Measurements from ENCODE around the gene SLC25A25. TPM values are rescaled to one million over a fixed set of nuclear protein-coding genes. Genes with fewer than 3 reads are reported as not detected.
A peak's percentile ranks its signal among the peaks of the same experiment; 100 is the strongest.
"Not testable (repeated sequence)": the region's sequence is repeated elsewhere in the genome, so short reads cannot be mapped to it uniquely, and the experiment has no call there.

SLC25A25 gene
- total RNA-seq, 1 donor, result 30.6 TPM

GRCh38 chr9:128127990-128128835 lies 60.2 kb downstream of the SLC25A25 start:
- no peaks in the 10 kb centered on the region for H3K9me3 ChIP-seq (ENCODE audit: low read depth, low read length)
- H3K4me1 ChIP-seq (ENCODE audit: insufficient read depth, low read length), result peaks cover 35% of the 10 kb centered on the region
- no peaks in the 10 kb centered on the region for H3K27me3 ChIP-seq (ENCODE audit: insufficient read depth, low read length)
- H3K4me3 ChIP-seq (ENCODE audit: low read length), result peak overlapping the region; percentile 87

- no peaks in the 10 kb centered on the region for H3K27me3 ChIP-seq (ENCODE audit: insufficient read depth, low read length)
- peak overlapping the region; percentile 87 for H3K4me3 ChIP-seq (ENCODE audit: low read length)
- H3K4me1 ChIP-seq (ENCODE audit: insufficient read depth, low read length), result peaks cover 35% of the 10 kb centered on the region
- no peaks in the 10 kb centered on the region for H3K9me3 ChIP-seq (ENCODE audit: low read depth, low read length)
Observed at GRCh38 chr9:128128836-128129590, 61.0 kb downstream of the SLC25A25 start.

GRCh38 chr9:128129976-128130590 lies 62.1 kb downstream of the SLC25A25 start:
- H3K27me3 ChIP-seq (ENCODE audit: insufficient read depth, low read length); H3K9me3 ChIP-seq (ENCODE audit: low read depth, low read length); H3K4me3 ChIP-seq (ENCODE audit: low read length): not testable (repeated sequence)
- peaks cover 32% of the 10 kb centered on the region for H3K4me1 ChIP-seq (ENCODE audit: insufficient read depth, low read length)

DNA sequence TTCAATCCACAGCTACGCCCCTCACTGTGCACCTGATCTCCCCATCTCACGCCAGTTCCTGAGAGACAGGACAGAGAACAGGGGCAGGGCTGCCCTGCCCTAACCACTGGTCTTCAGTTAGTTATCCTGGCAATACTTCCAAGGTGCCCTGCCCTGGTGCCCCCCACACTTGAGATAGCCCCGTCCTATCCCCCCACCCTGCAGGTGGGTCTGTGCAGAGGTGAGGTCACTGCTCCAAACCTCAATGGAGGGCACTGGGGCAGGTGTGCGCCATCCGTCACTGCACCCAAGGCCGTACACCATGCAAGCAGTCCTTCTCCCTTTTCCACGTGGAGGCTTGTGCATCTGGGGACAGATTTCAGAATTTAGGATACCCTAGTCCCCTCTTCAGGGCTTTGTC lies 62.6 kb downstream of the SLC25A25 start:
- H3K9me3 ChIP-seq (ENCODE audit: low read depth, low read length); H3K27me3 ChIP-seq (ENCODE audit: insufficient read depth, low read length); H3K4me3 ChIP-seq (ENCODE audit: low read length): not testable (repeated sequence)
- peaks cover 26% of the 10 kb centered on the region for H3K4me1 ChIP-seq (ENCODE audit: insufficient read depth, low read length)

- H3K4me1 ChIP-seq (ENCODE audit: insufficient read depth, low read length), result peaks cover 19% of the 10 kb centered on the region
- not testable (repeated sequence) for H3K27me3 ChIP-seq (ENCODE audit: insufficient read depth, low read length); H3K4me3 ChIP-seq (ENCODE audit: low read length); H3K9me3 ChIP-seq (ENCODE audit: low read depth, low read length)
Observed at GRCh38 chr9:128131346-128131745, 63.3 kb downstream of the SLC25A25 start.

DNA sequence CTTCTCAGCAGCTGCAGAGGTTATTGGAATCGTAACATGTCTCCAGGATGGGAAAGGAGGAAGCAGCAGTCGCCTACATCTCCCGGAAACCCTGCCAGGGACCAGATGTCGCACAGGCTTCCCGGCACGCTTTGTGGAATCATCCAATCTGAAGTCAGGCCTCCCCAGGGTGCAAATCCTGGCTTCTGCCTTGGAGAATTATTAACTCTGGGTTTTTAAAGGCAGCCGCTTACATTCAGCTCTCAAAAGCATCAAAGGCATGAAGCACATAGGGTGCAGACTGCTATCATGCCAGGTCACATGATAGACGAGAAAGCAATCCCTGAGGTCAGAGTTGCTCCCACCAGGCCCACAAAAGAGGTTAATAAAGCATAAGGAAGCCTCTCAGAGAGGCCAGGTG lies 64.1 kb downstream of the SLC25A25 start:
- H3K4me1 ChIP-seq (ENCODE audit: insufficient read depth, low read length), result peaks cover 11% of the 10 kb centered on the region
- not testable (repeated sequence) for H3K27me3 ChIP-seq (ENCODE audit: insufficient read depth, low read length); H3K9me3 ChIP-seq (ENCODE audit: low read depth, low read length); H3K4me3 ChIP-seq (ENCODE audit: low read length)

GRCh38 chr9:128135561-128135960 lies 67.5 kb downstream of the SLC25A25 start:
- H3K27me3 ChIP-seq (ENCODE audit: insufficient read depth, low read length); H3K9me3 ChIP-seq (ENCODE audit: low read depth, low read length); H3K4me3 ChIP-seq (ENCODE audit: low read length); H3K4me1 ChIP-seq (ENCODE audit: insufficient read depth, low read length): not testable (repeated sequence)

GRCh38 chr9:128136816-128137793 lies 69.1 kb downstream of the SLC25A25 start:
- H3K9me3 ChIP-seq (ENCODE audit: low read depth, low read length), result no peaks in the 10 kb centered on the region

DNA sequence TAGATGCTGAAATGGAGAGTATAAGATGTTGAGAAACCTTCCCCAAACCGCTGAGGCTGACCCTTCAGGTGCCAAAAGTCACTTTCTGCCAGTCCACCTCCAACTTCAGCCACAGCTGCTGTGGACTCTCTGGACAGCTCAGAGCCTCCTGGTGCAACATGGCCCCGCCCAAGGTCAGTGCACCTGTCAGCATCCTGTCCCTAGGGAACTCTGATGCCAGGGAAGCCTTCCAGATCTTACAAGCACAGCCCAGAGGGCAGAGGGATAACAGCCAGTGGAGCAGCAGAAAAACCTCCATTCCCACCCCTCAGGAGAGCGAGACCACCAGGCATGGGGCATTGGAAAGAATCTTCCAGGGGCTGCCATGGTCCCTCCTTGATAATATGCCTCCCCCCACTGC lies 70.0 kb downstream of the SLC25A25 start:
- Histone ChIP-seq H3K4me3 (ENCODE audit: low read length) (no peak overlapping the region), H3K4me1 (ENCODE audit: insufficient read depth, low read length) (peaks cover 11% of the 10 kb centered on the region), H3K27me3 (ENCODE audit: insufficient read depth, low read length) (no peaks in the 10 kb centered on the region), H3K9me3 (ENCODE audit: low read depth, low read length) (no peaks in the 10 kb centered on the region)

More at GRCh38 chr9:128136816-128137793, 69.1 kb downstream of the SLC25A25 start:
- no peak overlapping the region for H3K4me3 ChIP-seq (ENCODE audit: low read length)
- H3K4me1 ChIP-seq (ENCODE audit: insufficient read depth, low read length), result peaks cover 5% of the 10 kb centered on the region
- H3K27me3 ChIP-seq (ENCODE audit: insufficient read depth, low read length), result no peaks in the 10 kb centered on the region

DNA sequence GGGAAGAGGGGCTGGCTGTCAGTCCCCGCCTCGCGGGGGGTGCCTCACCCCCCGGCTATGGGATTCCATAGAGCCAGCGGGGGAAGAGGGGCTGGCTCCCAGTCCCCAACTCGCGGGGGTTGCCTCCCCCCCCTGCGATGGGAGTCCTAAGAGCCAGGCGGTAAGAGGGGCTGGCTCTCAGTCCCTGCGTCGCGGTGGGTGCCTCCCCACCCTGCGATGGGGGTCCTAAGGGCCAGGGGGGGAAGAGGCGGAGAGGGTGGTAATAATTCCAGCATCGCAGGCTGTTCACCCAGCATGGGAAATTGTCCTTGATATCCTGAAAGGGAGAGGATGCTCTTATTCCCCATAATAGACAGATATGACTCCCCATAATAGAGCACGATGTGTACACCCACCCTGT lies 71.6 kb downstream of the SLC25A25 start:
- H3K27me3 ChIP-seq (ENCODE audit: insufficient read depth, low read length), result no peaks in the 10 kb centered on the region
- H3K9me3 ChIP-seq (ENCODE audit: low read depth, low read length), result no peaks in the 10 kb centered on the region
- H3K4me1 ChIP-seq (ENCODE audit: insufficient read depth, low read length), result peaks cover 20% of the 10 kb centered on the region
- no peak overlapping the region for H3K4me3 ChIP-seq (ENCODE audit: low read length)

- H3K9me3 ChIP-seq (ENCODE audit: low read depth, low read length), result no peaks in the 10 kb centered on the region
- H3K27me3 ChIP-seq (ENCODE audit: insufficient read depth, low read length), result no peaks in the 10 kb centered on the region
- peaks cover 20% of the 10 kb centered on the region for H3K4me1 ChIP-seq (ENCODE audit: insufficient read depth, low read length)
- H3K4me3 ChIP-seq (ENCODE audit: low read length), result no peak overlapping the region
Observed at GRCh38 chr9:128141604-128142003, 73.6 kb downstream of the SLC25A25 start.

- no peak overlapping the region for H3K4me3 ChIP-seq (ENCODE audit: low read length)
- no peaks in the 10 kb centered on the region for H3K9me3 ChIP-seq (ENCODE audit: low read depth, low read length)
- peaks cover 20% of the 10 kb centered on the region for H3K4me1 ChIP-seq (ENCODE audit: insufficient read depth, low read length)
- no peaks in the 10 kb centered on the region for H3K27me3 ChIP-seq (ENCODE audit: insufficient read depth, low read length)
Observed at GRCh38 chr9:128142061-128142460, 74.0 kb downstream of the SLC25A25 start.

DNA sequence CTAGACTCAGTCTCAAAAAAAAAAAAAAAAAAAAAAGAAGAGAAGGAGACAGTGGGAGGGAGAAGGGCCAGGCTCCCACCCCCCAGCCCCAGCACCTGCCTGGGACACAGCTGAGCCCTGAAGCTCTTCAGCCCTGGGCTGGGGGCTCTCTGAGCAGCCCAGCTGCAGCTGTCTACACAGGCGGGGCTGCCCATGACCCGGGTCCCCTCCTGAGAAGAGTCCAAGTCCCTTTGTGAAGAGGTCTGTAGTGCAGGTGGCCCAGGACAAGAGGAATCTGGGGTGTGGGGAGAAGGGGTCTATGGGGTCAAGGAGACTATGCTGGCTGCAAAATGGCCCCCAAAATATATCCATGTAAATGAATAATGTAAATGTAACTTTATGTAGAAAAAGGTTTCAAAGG lies 74.6 kb downstream of the SLC25A25 start:
- Histone ChIP-seq H3K9me3 (ENCODE audit: low read depth, low read length) (no peaks in the 10 kb centered on the region), H3K4me3 (ENCODE audit: low read length) (no peak overlapping the region)

DNA sequence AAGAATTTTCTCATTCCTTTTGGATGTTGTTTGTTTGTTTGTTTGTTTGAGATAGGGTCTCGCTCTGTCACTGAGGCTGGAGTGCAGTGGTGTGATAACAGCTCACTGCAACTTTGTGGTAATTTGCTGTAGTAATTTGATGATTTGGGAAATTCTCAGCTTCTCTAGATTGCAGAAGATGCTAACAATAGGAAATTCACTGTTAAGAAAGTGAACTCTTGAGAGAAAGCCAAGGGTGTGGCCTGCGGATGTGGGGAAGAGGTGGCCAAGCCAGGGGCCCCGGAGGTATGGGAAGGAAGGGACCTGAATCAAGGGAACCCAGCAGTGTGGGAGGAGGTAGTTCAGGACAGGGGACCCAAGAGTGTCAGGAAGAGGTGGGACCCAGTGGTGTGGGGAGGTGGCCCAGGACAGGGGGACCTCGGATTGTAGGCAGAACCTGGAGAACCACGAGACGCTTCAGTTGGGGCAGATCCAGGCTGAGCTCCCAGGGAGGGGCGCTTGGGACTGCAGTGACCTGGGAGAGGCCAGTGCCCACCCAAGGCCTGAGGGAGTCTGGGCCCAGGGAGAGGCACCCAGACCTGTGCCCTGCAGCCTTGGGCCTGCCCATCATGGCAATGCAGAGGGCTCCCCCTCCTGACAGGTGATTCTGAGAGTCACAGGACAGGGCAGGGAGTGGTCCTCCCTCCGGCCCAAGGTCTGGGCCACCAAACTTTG lies 75.7 kb downstream of the SLC25A25 start:
- Histone ChIP-seq H3K4me1 (ENCODE audit: insufficient read depth, low read length) (peaks cover 20% of the 10 kb centered on the region), H3K9me3 (ENCODE audit: low read depth, low read length) (no peaks in the 10 kb centered on the region), H3K27me3 (ENCODE audit: insufficient read depth, low read length) (no peaks in the 10 kb centered on the region), H3K4me3 (ENCODE audit: low read length) (no peak overlapping the region)

More for the DNA sequence above, 74.6 kb downstream of the SLC25A25 start:
- H3K4me1 ChIP-seq (ENCODE audit: insufficient read depth, low read length), result peaks cover 20% of the 10 kb centered on the region
- no peaks in the 10 kb centered on the region for H3K27me3 ChIP-seq (ENCODE audit: insufficient read depth, low read length)
